GM23338 (cell line): ENCODE data around the gene HLA-C. TPM values are rescaled to one million over a fixed set of nuclear protein-coding genes. Genes with fewer than 3 reads are reported as not detected.

Experiments used
- ATAC-seq: fragments of 200-7000 bp; cut with Tn5 transposase; 3 replicates; pipeline ENCODE4 v1.9.1; 2020
- DNase-seq: peaks from one replicate; pipeline ENCODE4 v3.0.0-alpha.2; 2015; ENCODE audit warnings: low spot score
- H2AFZ ChIP-seq: fragments of 200-600 bp; sonication (generic); 2 replicates; pipeline ENCODE4 v1.8.0; 2016; ENCODE audit warnings: antibody characterized with exemption, mild to moderate bottlenecking, moderate library complexity
- H3F3A ChIP-seq: fragments of 200-600 bp; sonication (generic); replicated peaks from 2 replicates; pipeline ENCODE4 v1.8.0; 2017; ENCODE audit warnings: antibody characterized with exemption, mixed run types, low read depth
- H3K27ac ChIP-seq: fragments of 200-600 bp; sonication (generic); 2 replicates; pipeline ENCODE4 v1.6.1; 2016; ENCODE audit warnings: low read depth
- H3K27me3 ChIP-seq: fragments of 200-600 bp; sonication (generic); 2 replicates; pipeline ENCODE4 v1.8.0; 2016; ENCODE audit warnings: mild to moderate bottlenecking, mixed run types, moderate library complexity; ENCODE audit not compliant: insufficient read depth
- H3K36me3 ChIP-seq: fragments of 200-600 bp; sonication (generic); 2 replicates; pipeline ENCODE4 v1.8.0; 2016; ENCODE audit warnings: mild to moderate bottlenecking; ENCODE audit not compliant: insufficient read depth
- H3K4me1 ChIP-seq: fragments of 200-600 bp; sonication (generic); 2 replicates; pipeline ENCODE4 v1.8.0; 2016; ENCODE audit warnings: mild to moderate bottlenecking, moderate library complexity; ENCODE audit not compliant: insufficient read depth
- H3K4me2 ChIP-seq: fragments of 200-600 bp; sonication (generic); 2 replicates; pipeline ENCODE4 v1.7.1; 2017; ENCODE audit warnings: mixed run types
- H3K4me3 ChIP-seq: fragments of 200-600 bp; sonication (generic); 2 replicates; pipeline ENCODE4 v1.6.1; 2016; ENCODE audit warnings: mixed run types
- H3K79me2 ChIP-seq: fragments of 200-600 bp; sonication (generic); replicated peaks from 2 replicates; pipeline ENCODE4 v1.8.0; 2017; ENCODE audit warnings: mild to moderate bottlenecking; ENCODE audit not compliant: insufficient read depth
- H3K9me2 ChIP-seq: fragments of 200-600 bp; sonication (generic); 2 replicates; pipeline ENCODE4 v1.8.0; 2017; ENCODE audit not compliant: insufficient read depth
- H4K20me1 ChIP-seq: fragments of 200-600 bp; sonication (generic); replicated peaks from 2 replicates; pipeline ENCODE4 v1.8.0; 2017; ENCODE audit warnings: mild to moderate bottlenecking; ENCODE audit not compliant: insufficient read depth
- H3K27ac Mint-ChIP-seq: 2 replicates; pipeline ENCODE4 v1.8.0; 2020; ENCODE audit warnings: inconsistent platforms, mild to moderate bottlenecking, moderate library complexity, mixed read lengths
- H3K27me3 Mint-ChIP-seq: 3 replicates; pipeline ENCODE4 v1.8.0; 2022; ENCODE audit warnings: low read depth, mild to moderate bottlenecking, moderate library complexity, mixed read lengths, inconsistent platforms; ENCODE audit not compliant: insufficient read depth, poor library complexity
- H3K36me3 Mint-ChIP-seq: 3 replicates; pipeline ENCODE4 v1.8.0; 2021; ENCODE audit warnings: low read depth, mild to moderate bottlenecking, inconsistent platforms, moderate library complexity, mixed read lengths
- H3K4me1 Mint-ChIP-seq: 3 replicates; pipeline ENCODE4 v1.8.0; 2020; ENCODE audit warnings: mild to moderate bottlenecking, inconsistent platforms, mixed read lengths
- H3K4me3 Mint-ChIP-seq: 3 replicates; pipeline ENCODE4 v1.8.0; 2021; ENCODE audit warnings: moderate library complexity, mild to moderate bottlenecking, inconsistent platforms, mixed read lengths
- H3K9me3 Mint-ChIP-seq: 3 replicates; pipeline ENCODE4 v1.8.0; 2020; ENCODE audit warnings: moderate library complexity, mild to moderate bottlenecking, inconsistent platforms, mixed read lengths
- CREB1 ChIP-seq: fragments of 250-450 bp; sonication (Bioruptor Pico); IDR thresholded peaks from 2 replicates; pipeline ENCODE4 v1.5.0; 2020; ENCODE audit warnings: low read depth, mild to moderate bottlenecking, moderate library complexity
- EZH2 ChIP-seq: fragments of 200-600 bp; sonication (generic); IDR thresholded peaks from one replicate; pipeline ENCODE4 v1.8.0; 2017; ENCODE audit warnings: antibody characterized with exemption, mild to moderate bottlenecking, low read depth; ENCODE audit not compliant: unreplicated experiment
- EZH2phosphoT487 ChIP-seq: fragments of 200-600 bp; sonication (generic); IDR thresholded peaks from one replicate; pipeline ENCODE4 v1.8.1; 2018; ENCODE audit warnings: antibody characterized with exemption; ENCODE audit not compliant: unreplicated experiment
- JUNB ChIP-seq: IDR thresholded peaks from one replicate; pipeline ENCODE4 v1.6.1; 2016; ENCODE audit warnings: antibody characterized with exemption; ENCODE audit not compliant: unreplicated experiment
- NANOG ChIP-seq: IDR thresholded peaks from 2 replicates; pipeline ENCODE4 v1.6.1; 2016; ENCODE audit warnings: antibody characterized with exemption, borderline replicate concordance
- POLR2AphosphoS5 ChIP-seq: IDR thresholded peaks from 2 replicates; pipeline ENCODE4 v1.6.1; 2016; ENCODE audit warnings: antibody characterized with exemption, low read depth
- STAT1 ChIP-seq: IDR thresholded peaks from one replicate; pipeline ENCODE4 v1.6.1; 2016; ENCODE audit warnings: antibody characterized with exemption; ENCODE audit not compliant: unreplicated experiment
- ZNF114 ChIP-seq: fragments of 250-450 bp; sonication (Bioruptor Pico); IDR thresholded peaks from 2 replicates; pipeline ENCODE4 v1.5.0; 2020; ENCODE audit warnings: mild to moderate bottlenecking, moderate library complexity
- ZNF331 ChIP-seq: fragments of 250-450 bp; sonication (Bioruptor Pico); IDR thresholded peaks from 2 replicates; pipeline ENCODE4 v1.5.0; 2020; ENCODE audit warnings: low read depth, mild to moderate bottlenecking, moderate library complexity
- polyA plus RNA-seq: library from polyadenylated mRNA; unstranded; fragments of >200 nt; fragmentation: Nextera tagmentation; extraction: Ambion mirVana; gene quantifications from 2 replicates; pipeline ENCODE4 v1.2.1, GENCODE V29; 2016
- total RNA-seq: library from RNA; depleted of rRNA; stranded (reverse); fragments of >200 nt; shearing (Covaris generic); gene quantifications from 2 replicates; pipeline ENCODE4 v1.2.3, GENCODE V29; 2014
- TF ChIP-seq, protein P1 (sequence below): IDR thresholded peaks from 2 replicates; pipeline ENCODE4 v1.6.1; 2016; ENCODE audit warnings: antibody characterized with exemption
- TF ChIP-seq, protein P2 (sequence below): IDR thresholded peaks from one replicate; pipeline ENCODE4 v1.6.1; 2018; ENCODE audit warnings: antibody characterized with exemption; ENCODE audit not compliant: unreplicated experiment

The HLA-C gene
- total and polyA plus RNA-seq, 2 experiments from 2014 or later: 73.1 to 116 TPM

DNA sequence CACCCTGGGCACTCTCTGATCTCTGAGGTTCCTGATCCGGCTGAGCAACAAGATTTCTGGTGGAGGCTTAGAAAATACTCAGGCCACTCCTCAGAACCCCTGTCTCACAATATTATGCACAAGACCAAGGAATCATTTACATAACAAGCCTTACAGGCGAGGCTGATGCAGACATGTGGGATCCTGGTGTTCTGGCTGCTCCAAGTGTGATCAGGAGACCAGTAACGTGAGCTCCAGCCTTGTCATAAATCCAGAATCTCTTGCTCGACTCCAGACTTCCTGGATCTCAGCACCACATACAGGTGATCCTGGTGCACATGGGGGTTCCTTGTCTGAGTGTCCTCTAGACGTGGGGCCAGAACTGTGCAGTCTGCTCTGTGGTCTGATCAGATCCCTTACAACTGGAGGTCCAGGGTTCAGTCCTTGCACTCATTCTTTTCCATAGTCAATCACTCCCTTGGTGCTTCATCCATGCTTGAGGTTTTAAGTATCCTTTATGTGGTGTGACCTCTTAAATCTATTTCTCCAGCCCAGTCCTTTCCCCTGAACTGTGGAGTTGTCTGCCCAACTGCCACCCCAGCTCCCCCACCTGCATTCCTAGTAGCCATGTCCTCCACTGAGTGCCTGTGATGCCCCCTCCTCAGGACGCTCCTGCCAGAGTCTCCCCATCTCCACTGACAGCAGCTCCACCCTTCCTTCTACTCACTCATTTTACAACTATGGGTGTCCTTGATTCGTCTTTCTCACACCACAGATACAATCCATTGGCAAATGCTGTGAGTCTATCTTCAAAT is 5.1 kb downstream of the HLA-C start:
- Histone ChIP-seq H3K36me3 (no peaks in the 10 kb centered on the region), H3K4me2 (no peak overlapping the region), H3K4me3 (no peak overlapping the region), H3K79me2 (no peaks in the 10 kb centered on the region), H3F3A (no peaks in the 10 kb centered on the region), H3K9me2 (no peaks in the 10 kb centered on the region), H3K4me1 (no peaks in the 10 kb centered on the region), H2AFZ (no peak overlapping the region), H4K20me1 (no peaks in the 10 kb centered on the region), H3K27ac (no peak overlapping the region), H3K27me3 (no peaks in the 10 kb centered on the region)
- no peak for TF ChIP-seq CREB1 (CRISPR knock-in tag)
- no peak for TF ChIP-seq ZNF114
- TF ChIP-seq STAT1: no peak
- TF ChIP-seq POLR2AphosphoS5: no peak
- TF ChIP-seq NANOG: no peak
- no peak for TF ChIP-seq EZH2phosphoT487
- TF ChIP-seq, protein P1, sequence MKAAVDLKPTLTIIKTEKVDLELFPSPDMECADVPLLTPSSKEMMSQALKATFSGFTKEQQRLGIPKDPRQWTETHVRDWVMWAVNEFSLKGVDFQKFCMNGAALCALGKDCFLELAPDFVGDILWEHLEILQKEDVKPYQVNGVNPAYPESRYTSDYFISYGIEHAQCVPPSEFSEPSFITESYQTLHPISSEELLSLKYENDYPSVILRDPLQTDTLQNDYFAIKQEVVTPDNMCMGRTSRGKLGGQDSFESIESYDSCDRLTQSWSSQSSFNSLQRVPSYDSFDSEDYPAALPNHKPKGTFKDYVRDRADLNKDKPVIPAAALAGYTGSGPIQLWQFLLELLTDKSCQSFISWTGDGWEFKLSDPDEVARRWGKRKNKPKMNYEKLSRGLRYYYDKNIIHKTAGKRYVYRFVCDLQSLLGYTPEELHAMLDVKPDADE: no peak
- TF ChIP-seq, protein P2, sequence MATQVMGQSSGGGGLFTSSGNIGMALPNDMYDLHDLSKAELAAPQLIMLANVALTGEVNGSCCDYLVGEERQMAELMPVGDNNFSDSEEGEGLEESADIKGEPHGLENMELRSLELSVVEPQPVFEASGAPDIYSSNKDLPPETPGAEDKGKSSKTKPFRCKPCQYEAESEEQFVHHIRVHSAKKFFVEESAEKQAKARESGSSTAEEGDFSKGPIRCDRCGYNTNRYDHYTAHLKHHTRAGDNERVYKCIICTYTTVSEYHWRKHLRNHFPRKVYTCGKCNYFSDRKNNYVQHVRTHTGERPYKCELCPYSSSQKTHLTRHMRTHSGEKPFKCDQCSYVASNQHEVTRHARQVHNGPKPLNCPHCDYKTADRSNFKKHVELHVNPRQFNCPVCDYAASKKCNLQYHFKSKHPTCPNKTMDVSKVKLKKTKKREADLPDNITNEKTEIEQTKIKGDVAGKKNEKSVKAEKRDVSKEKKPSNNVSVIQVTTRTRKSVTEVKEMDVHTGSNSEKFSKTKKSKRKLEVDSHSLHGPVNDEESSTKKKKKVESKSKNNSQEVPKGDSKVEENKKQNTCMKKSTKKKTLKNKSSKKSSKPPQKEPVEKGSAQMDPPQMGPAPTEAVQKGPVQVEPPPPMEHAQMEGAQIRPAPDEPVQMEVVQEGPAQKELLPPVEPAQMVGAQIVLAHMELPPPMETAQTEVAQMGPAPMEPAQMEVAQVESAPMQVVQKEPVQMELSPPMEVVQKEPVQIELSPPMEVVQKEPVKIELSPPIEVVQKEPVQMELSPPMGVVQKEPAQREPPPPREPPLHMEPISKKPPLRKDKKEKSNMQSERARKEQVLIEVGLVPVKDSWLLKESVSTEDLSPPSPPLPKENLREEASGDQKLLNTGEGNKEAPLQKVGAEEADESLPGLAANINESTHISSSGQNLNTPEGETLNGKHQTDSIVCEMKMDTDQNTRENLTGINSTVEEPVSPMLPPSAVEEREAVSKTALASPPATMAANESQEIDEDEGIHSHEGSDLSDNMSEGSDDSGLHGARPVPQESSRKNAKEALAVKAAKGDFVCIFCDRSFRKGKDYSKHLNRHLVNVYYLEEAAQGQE: no peak
- no peak for TF ChIP-seq JUNB
- no peak for TF ChIP-seq ZNF331 (CRISPR knock-in tag)
- H3K9me3 Mint-ChIP-seq: peaks cover 20% of the 10 kb centered on the region
- DNase-seq: no peak
- H3K4me3 Mint-ChIP-seq: no peak overlapping the region
- no peak overlapping the region for H3K27ac Mint-ChIP-seq
- ATAC-seq: no peak
- H3K27me3 Mint-ChIP-seq: peaks cover 7% of the 10 kb centered on the region
- H3K36me3 Mint-ChIP-seq: peaks cover 35% of the 10 kb centered on the region
- H3K4me1 Mint-ChIP-seq: peaks cover 3% of the 10 kb centered on the region; the same call in 2 of the 3 replicates

DNA sequence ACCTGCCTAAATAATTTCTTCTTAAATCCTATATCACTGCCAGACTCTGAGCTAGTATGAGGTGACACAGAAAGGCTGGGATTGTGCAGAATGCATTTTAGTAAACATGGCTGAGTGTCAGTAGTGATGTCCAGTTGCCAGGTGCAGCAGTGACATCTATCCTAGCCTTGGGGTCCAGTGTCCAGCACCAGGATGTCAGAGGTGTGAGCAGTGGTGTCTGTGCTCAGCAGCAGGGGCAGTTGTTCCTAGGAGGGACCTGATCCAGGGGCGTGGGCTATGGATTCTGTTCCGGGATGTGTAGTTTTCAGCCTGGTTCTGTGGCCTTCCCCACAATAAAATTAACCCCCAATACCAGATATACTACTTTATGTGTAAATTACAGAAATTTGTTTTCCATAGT is 6.0 kb downstream of the HLA-C start:
- Mint-ChIP-seq H3K27me3 (peaks cover 5% of the 10 kb centered on the region), H3K4me1 (peaks cover 3% of the 10 kb centered on the region; the same call in 2 of the 3 replicates), H3K36me3 (peaks cover 35% of the 10 kb centered on the region), H3K4me3 (no peak overlapping the region), H3K27ac (no peak overlapping the region), H3K9me3 (peaks cover 26% of the 10 kb centered on the region)
- no peaks in the 10 kb centered on the region for H3K9me2 ChIP-seq
- no peaks in the 10 kb centered on the region for H3K79me2 ChIP-seq
- H3K27me3 ChIP-seq: no peaks in the 10 kb centered on the region
- no peak overlapping the region for H3K27ac ChIP-seq
- H3K36me3 ChIP-seq: no peaks in the 10 kb centered on the region
- no peaks in the 10 kb centered on the region for H4K20me1 ChIP-seq
- H3K4me2 ChIP-seq: no peak overlapping the region
- H3K4me3 ChIP-seq: no peak overlapping the region
- no peak for ATAC-seq
- H2AFZ ChIP-seq: no peak overlapping the region
- no peak for TF ChIP-seq EZH2phosphoT487
- TF ChIP-seq JUNB: no peak
- TF ChIP-seq, protein P2: no peak
- no peak for TF ChIP-seq ZNF331 (CRISPR knock-in tag)
- no peak for TF ChIP-seq POLR2AphosphoS5
- no peak for TF ChIP-seq EZH2
- DNase-seq: no peak
- H3F3A ChIP-seq: no peaks in the 10 kb centered on the region
- H3K4me1 ChIP-seq: no peaks in the 10 kb centered on the region
